KMS-11 (cell line): ENCODE measurements around the gene ITCH.

Experiments
- H2AFZ ChIP-seq: fragments of 200-600 bp; sonication (generic); 2 replicates; pipeline ENCODE4 v1.6.1; 2016; ENCODE audit warnings: antibody characterized with exemption, mixed run types, low read depth
- H3K27ac ChIP-seq: fragments of 200-600 bp; sonication (generic); 2 replicates; pipeline ENCODE4 v1.6.1; 2016; ENCODE audit warnings: mild to moderate bottlenecking, mixed run types
- H3K27me3 ChIP-seq: fragments of 200-600 bp; sonication (generic); 2 replicates; pipeline ENCODE4 v1.6.1; 2017; ENCODE audit warnings: mild to moderate bottlenecking, low read depth, mixed run types, moderate library complexity; ENCODE audit not compliant: insufficient read depth
- H3K36me3 ChIP-seq: fragments of 200-600 bp; sonication (generic); 2 replicates; pipeline ENCODE4 v1.6.1; 2017; ENCODE audit warnings: mild to moderate bottlenecking, mixed run types; ENCODE audit not compliant: insufficient read depth
- H3K4me1 ChIP-seq: fragments of 200-600 bp; sonication (generic); 2 replicates; pipeline ENCODE4 v1.6.1; 2016; ENCODE audit warnings: mild to moderate bottlenecking, low read depth, mixed run types; ENCODE audit not compliant: poor library complexity, severe bottlenecking
- H3K4me2 ChIP-seq: fragments of 200-600 bp; sonication (generic); 2 replicates; pipeline ENCODE4 v1.7.0; 2016; ENCODE audit warnings: mild to moderate bottlenecking, mixed run types
- H3K4me3 ChIP-seq: fragments of 200-600 bp; sonication (generic); IDR thresholded peaks from 2 replicates; pipeline ENCODE4 v1.6.1; 2017; ENCODE audit warnings: low read depth, low read length, mixed read lengths; ENCODE audit not compliant: insufficient read depth
- H3K79me2 ChIP-seq: fragments of 200-600 bp; sonication (generic); 2 replicates; pipeline ENCODE4 v1.6.1; 2016; ENCODE audit warnings: low read depth, mixed run types; ENCODE audit not compliant: insufficient read depth
- H3K9ac ChIP-seq: fragments of 200-600 bp; sonication (generic); 2 replicates; pipeline ENCODE4 v1.6.1; 2016; ENCODE audit warnings: mild to moderate bottlenecking, mixed run types
- H4K20me1 ChIP-seq: fragments of 200-600 bp; sonication (generic); 2 replicates; pipeline ENCODE4 v1.6.1; 2016; ENCODE audit warnings: mild to moderate bottlenecking, mixed run types; ENCODE audit not compliant: insufficient read depth
- TF ChIP-seq, protein P1 (sequence below): fragments of 200-600 bp; sonication (generic); conservative IDR thresholded peaks from 2 replicates; pipeline ENCODE4 v1.6.1; 2017; ENCODE audit warnings: low read depth, mild to moderate bottlenecking, antibody characterized with exemption, low read length, moderate library complexity, mixed read lengths

The ITCH gene

GRCh38 chr20:34544109-34544796, 181.2 kb downstream of the ITCH start:
- Histone ChIP-seq H3K4me3 (no peak overlapping the region), H3K27ac (no peak overlapping the region), H3K79me2 (no peaks in the 10 kb centered on the region), H3K36me3 (no peaks in the 10 kb centered on the region), H3K27me3 (no peaks in the 10 kb centered on the region), H2AFZ (no peak overlapping the region), H3K4me2 (no peak overlapping the region), H3K4me1 (no peaks in the 10 kb centered on the region), H4K20me1 (no peaks in the 10 kb centered on the region), H3K9ac (no peak overlapping the region)
- TF ChIP-seq, protein P1, sequence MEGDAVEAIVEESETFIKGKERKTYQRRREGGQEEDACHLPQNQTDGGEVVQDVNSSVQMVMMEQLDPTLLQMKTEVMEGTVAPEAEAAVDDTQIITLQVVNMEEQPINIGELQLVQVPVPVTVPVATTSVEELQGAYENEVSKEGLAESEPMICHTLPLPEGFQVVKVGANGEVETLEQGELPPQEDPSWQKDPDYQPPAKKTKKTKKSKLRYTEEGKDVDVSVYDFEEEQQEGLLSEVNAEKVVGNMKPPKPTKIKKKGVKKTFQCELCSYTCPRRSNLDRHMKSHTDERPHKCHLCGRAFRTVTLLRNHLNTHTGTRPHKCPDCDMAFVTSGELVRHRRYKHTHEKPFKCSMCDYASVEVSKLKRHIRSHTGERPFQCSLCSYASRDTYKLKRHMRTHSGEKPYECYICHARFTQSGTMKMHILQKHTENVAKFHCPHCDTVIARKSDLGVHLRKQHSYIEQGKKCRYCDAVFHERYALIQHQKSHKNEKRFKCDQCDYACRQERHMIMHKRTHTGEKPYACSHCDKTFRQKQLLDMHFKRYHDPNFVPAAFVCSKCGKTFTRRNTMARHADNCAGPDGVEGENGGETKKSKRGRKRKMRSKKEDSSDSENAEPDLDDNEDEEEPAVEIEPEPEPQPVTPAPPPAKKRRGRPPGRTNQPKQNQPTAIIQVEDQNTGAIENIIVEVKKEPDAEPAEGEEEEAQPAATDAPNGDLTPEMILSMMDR = no peak

DNA sequence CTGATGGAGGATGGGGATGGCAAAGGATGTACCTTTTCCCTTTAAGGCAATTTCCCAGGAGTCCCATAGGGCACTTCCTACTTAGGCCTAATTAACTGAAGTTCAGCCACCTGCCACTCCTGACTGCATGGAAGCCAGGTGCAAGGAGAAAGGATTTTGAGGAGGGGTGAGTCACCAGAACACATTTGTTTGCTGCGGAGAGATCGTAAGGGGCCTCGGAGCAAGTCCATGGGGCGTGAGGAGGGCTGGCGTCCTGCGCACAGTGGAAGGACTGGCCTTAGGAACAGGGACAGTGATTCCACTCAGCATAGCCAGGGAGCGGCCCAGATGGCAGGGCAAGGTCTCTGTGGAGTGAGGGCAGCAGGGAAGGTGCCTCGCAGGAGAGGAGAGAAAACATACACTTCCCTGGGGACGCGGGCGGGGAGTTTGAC, 183.7 kb downstream of the ITCH start:
- Histone ChIP-seq H3K36me3 (no peaks in the 10 kb centered on the region), H3K4me3 (no peak overlapping the region), H3K4me2 (no peak overlapping the region), H3K27me3 (no peaks in the 10 kb centered on the region), H4K20me1 (no peaks in the 10 kb centered on the region), H3K4me1 (no peaks in the 10 kb centered on the region), H3K27ac (no peak overlapping the region), H3K9ac (no peak overlapping the region), H3K79me2 (no peaks in the 10 kb centered on the region), H2AFZ (no peak overlapping the region)
- TF ChIP-seq, protein P1 = no peak

DNA sequence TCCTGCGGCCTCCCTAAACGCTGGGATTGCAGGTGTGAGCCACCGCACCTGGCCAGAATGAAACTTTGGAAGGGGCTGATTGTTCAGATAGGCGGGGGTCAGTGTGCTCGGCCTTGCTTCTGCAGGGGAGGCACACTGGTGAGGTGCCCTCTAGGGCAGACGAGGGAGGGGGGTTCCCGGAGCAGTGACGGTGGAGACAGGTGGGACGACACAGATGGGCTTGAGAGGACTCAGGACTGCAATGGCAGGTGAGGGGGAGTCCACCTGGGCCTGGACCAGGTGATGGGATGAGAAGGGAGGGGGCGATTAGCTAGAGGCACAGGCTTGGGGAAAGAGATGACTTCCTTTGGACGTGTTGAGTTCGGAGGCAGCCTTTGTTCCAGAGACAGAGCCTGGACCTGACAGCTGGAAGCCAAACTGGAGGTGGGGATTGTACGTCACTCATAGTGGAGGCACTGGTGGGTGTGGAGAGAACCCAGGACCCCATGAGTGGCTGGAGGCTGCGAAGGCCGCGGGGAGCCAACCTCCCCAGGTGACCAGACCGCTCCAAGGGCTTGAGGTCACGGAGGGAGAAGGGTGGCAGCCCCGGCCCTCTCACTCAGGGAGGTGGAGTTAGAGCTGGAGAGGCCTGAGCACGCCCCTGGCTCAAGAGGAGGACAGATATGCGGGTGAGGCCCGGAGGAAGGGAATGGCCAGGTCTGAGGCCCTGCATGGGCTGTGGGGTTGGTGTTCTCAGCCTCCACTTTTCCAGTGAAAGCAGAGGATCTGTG, 185.0 kb downstream of the ITCH start:
- H3K4me3 ChIP-seq = no peak overlapping the region

GRCh38 chr20:34549291-34549928, 186.3 kb downstream of the ITCH start:
- Histone ChIP-seq H3K27ac (no peak overlapping the region), H3K4me1 (peaks cover 10% of the 10 kb centered on the region), H3K27me3 (no peaks in the 10 kb centered on the region), H3K4me3 (no peak overlapping the region), H3K36me3 (no peaks in the 10 kb centered on the region), H4K20me1 (no peaks in the 10 kb centered on the region), H3K79me2 (no peaks in the 10 kb centered on the region), H3K4me2 (no peak overlapping the region), H2AFZ (no peak overlapping the region), H3K9ac (no peak overlapping the region)
- TF ChIP-seq, protein P1 = no peak

More for the DNA sequence above, 185.0 kb downstream of the ITCH start:
- peaks cover under 1% of the 10 kb centered on the region for H3K4me1 ChIP-seq
- no peak overlapping the region for H3K27ac ChIP-seq
- H3K36me3 ChIP-seq = no peaks in the 10 kb centered on the region
- TF ChIP-seq, protein P1 = no peak
- no peak overlapping the region for H2AFZ ChIP-seq
- no peaks in the 10 kb centered on the region for H4K20me1 ChIP-seq
- no peaks in the 10 kb centered on the region for H3K27me3 ChIP-seq
- no peak overlapping the region for H3K4me2 ChIP-seq
- no peak overlapping the region for H3K9ac ChIP-seq
- no peaks in the 10 kb centered on the region for H3K79me2 ChIP-seq
